Measurements from ENCODE around the gene KRT76. TPM values are rescaled to one million over a fixed set of nuclear protein-coding genes. Genes with fewer than 3 reads are reported as not detected.
"Not testable (repeated sequence)": the region's sequence is repeated elsewhere in the genome, so short reads cannot be mapped to it uniquely, and the experiment has no call there.

KRT76 gene
- total RNA-seq, 1 donor from 2014 or later: not detected

GRCh38 chr12:52797529-52797894, 20.4 kb upstream of the KRT76 start:
- intact Hi-C loops (cut with micrococcal nuclease): no loop called here

GRCh38 chr12:52796839-52797528, 19.8 kb upstream of the KRT76 start:
- intact Hi-C loops (cut with micrococcal nuclease): no loop called here

GRCh38 chr12:52796429-52796794, 19.3 kb upstream of the KRT76 start:
- intact Hi-C loops (cut with micrococcal nuclease): no loop called here

DNA sequence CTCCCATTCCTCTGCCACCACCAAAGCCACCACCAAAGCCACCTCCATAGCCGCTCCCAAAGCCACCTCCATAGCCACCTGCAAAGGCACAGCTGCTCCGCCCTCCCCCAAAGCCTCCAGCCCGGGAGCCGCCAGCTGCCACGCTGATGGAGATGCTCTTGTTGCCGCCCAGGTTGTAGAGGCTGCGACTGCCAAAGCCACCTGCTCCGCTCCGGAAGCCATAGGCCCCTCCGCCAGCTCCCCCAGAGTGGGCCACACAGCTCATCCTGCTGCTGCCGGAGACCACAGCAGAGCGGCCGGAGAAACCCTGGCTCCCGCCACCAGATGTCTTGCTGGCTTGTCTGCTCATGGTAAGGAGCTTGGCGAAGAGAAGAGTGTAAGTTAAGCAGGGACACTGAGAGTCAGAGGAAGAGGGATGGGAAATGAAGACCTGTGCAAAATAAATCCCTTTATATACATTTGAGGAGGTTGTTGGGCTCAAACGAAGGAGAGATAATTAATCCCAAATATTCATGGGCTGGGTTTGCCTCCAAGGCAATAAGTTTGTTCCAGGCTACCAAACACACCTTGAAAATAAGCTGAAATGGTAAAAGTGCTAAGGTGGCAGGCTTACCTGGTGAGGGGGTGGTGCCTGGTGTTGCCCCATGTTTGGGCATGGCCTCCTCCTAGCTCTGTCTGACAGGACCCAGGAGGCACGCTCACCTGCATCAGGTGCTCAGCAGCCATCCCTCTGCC, 18.7 kb upstream of the KRT76 start, which contains the start of gene KRT3:
TSS of gene KRT3 (minus strand) at position 424 of the 735 bp plus-strand sequence. CDS start at position 349, 75 bp downstream.
- intact Hi-C loops (cut with micrococcal nuclease): no loop called here

DNA sequence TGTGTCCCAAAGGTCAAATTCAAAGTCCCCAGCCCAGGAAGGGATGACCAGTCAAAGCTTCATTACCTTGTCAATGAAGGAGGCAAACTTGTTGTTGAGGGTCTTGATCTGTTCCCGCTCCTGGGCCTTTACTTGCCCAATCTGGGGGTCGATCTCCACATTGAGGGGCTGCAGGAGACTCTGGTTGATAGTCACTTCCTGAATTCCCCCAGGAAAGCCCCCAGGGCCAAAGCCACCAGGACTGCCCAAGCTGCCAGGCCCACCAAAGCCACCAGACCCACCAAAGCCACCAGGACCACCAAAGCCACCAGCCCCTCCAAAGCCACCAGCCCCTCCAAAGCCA, 18.2 kb upstream of the KRT76 start:
- intact Hi-C loops (cut with micrococcal nuclease): not testable (repeated sequence)

DNA sequence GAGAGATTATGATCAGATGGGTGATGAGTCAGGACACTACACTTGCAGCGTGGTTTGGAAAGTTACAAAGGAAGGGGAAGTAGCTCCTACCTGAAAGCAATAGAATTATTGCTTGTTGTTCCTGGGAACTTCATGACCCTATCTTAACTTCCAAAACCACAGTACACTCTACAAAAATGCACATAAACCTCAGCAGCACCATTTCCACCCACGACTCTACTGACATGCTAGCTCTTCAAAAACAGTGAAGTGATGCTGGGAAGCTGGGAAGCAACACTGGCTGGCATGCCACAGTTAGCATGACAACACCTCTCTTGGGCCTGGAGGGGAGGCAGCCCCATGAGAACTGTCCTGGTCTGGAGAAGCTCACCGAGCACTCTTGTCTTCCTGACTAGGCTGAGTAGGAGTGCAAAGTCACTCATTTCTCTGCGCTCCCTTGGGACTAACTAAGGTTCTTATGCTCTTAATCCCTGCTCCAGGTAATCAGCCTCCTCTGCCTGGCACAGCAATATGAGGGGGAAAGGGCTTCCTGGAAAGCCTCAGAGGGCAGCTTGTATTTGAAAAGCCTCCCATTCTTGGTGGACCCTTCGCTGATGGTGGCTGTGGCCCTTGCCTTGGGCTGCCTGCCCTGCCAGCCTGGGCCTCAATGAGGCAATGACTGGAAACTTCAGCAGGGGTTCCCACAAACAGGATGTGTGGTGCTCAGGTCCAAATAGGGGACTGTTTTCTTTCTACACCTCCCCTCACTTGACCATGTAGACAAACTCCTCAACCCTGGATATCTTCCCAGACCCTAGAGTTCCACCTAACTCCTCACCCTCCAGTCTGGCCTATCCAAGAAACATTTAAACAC, 17.6 kb upstream of the KRT76 start:
- intact Hi-C loops (cut with micrococcal nuclease): no loop called here

- intact Hi-C loops (cut with micrococcal nuclease): no loop called here
These were observed 15.3 kb upstream of the KRT76 start for GRCh38 chr12:52792185-52793029.

- intact Hi-C loops (cut with micrococcal nuclease): no loop called here
These were observed 14.4 kb upstream of the KRT76 start for GRCh38 chr12:52791271-52792184.

DNA sequence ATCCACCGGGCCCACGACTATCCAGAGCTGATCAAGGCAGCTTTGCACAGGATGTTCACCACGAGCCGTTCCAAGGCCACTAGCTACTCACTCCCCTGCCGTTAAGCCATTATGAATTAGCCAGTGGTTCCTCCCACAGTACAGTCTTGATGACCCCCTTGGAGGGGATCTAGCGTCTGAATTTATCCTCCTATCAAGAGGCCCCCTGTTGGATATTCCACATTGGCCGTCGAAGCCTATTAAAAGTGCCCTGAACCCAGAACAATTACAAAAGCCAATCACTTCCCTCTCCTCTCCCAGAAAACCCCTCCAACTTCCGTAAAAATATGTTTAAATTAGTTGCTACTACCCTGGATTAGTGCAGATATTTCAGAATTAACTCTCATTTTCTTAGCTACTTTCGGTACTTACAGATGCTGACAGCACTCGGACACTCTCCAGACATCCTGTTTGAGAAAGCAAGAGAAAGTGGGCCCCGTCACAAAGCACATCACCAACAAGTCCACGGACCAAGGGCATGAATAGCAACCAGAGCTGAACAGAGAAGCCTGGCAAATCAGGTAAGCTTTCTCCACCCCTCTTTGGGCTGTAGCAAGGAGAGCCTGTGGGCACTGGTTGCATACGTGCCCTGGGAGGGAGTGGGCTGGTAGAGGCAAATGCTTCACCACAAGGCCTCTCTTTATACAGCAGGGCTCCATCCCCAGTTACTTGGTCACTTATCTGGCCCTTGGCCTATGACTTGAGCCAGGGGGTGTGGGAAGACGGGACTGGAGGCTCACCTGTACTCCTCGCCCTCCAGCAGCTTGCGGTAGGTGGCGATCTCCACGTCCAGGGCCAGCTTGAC, 13.5 kb upstream of the KRT76 start:
- intact Hi-C loops (cut with micrococcal nuclease): no loop called here

- intact Hi-C loops (cut with micrococcal nuclease): no loop called here
These were observed 12.7 kb upstream of the KRT76 start for GRCh38 chr12:52789637-52790426.

DNA sequence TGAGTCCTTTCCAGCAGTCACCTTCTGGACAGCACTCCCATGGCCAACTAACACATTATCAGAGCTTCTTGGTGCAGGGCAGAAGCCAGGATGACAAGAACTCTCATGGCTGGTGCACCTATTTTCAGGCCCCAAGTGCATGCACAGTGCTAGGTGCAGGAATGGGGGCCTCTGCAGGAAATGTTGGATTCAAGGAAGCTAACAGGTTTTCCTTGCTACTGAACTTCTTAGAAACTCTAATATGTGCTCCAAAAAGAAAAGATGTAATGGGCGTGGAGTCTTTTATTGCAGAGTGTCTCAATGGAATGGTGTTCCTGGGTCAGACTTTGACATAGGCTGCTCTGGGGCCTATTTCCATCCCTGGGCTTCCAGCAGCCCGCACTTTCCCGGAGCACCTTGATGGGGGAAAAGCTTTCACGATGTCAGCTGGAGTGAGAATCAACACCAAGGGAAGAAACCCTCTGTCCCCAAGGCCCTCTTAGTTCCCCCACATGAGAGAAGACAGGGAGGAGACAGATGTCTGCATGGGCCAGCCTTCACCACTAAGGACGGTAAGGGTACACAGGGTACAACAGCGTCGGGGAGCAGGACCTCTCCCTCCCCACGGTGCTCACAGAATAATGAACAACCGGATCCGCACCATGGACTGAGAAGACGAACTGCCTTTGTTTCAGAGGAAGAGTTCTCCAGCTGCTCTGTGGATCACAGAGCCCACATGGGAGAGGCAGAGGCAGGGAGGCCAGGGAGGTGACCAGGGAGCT, 11.9 kb upstream of the KRT76 start:
- intact Hi-C loops (cut with micrococcal nuclease): no loop called here

GRCh38 chr12:52788192-52788875, 11.2 kb upstream of the KRT76 start:
- intact Hi-C loops (cut with micrococcal nuclease): no loop called here

- intact Hi-C loops (cut with micrococcal nuclease): no loop called here
These were observed 10.4 kb upstream of the KRT76 start for GRCh38 chr12:52787324-52788191.

- intact Hi-C loops (cut with micrococcal nuclease): no loop called here
These were observed 7.8 kb upstream of the KRT76 start for GRCh38 chr12:52784909-52785308.

- intact Hi-C loops (cut with micrococcal nuclease): no loop called here
These were observed 6.6 kb upstream of the KRT76 start for GRCh38 chr12:52783563-52784316.
